Right renal pelvis (tissue), 4 donors: Measurements from ENCODE around the gene DNAH3. TPM values are rescaled to one million over a fixed set of nuclear protein-coding genes. Genes with fewer than 3 reads are reported as not detected.

Source experiments
- DNase-seq, 4 donors: peaks; one replicate each; pipeline ENCODE4 v3.0.0-alpha.2; 2013; ENCODE audit warnings: low read depth in 4 of 4, low spot score in 3 of 4, missing footprints in 1 of 4
- polyA plus RNA-seq, 4 donors: library from polyadenylated mRNA; unstranded; fragments of 120-200 nt; gene quantifications; one replicate each; pipeline ENCODE4 v1.2.1, GENCODE V29; 2013; ENCODE audit not compliant: insufficient read length in 4 of 4

The DNAH3 gene
- polyA plus RNA-seq, 4 donors, result 0.25 to 0.67 (median 0.39) TPM

DNA sequence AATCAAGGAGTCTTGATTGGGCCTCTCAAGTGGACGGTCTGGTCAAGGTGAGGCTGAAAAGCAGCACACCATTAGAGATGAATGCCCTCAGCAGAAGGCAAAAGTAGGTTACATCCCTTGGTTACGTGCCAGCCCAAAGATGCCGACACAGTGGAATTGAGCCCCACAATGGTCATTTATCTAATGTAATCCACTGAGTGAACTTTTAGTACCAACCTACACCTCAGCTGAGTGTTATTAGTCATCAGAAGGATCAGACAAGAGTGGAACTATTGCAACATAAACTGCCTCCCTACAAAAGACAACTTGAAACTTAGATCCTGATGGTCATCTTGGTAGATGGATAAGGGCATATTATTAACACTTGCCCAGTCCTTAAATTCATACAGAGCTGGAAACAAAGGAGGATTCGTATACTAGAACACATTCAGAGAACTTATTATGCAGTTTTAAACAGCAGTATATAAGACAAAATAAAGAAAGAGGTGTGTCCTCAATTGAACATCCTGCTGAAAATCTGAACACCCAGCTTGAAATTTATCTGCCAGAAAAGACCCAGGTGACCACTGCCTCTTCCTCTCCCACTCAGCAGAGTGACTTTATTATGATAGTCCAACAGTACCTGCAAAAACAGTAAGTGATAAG lies 253.3 kb downstream of the DNAH3 start:
- DNase-seq, result no peak

DNA sequence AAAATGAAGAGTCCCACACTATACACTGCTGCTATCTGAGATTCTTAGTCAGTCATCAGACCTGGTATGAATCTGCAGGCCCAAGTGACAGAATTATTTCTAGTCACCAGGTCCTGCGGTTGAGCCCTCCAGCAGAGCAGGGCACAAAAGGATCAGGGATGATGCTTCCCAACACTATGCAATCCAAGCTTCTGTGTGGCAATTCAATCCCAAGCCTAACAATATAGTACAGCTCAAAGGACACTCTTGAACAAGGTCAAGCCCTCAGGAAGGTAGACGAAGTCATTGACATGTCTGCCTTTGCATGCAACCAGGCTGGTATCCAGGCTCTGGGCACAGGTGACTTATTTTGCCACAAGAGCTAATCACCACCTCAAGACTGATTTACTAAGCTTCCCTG lies 256.3 kb downstream of the DNAH3 start:
- no peak for DNase-seq

GRCh38 chr16:20889625-20890275 lies 260.9 kb downstream of the DNAH3 start:
- DNase-seq, result no peak

DNA sequence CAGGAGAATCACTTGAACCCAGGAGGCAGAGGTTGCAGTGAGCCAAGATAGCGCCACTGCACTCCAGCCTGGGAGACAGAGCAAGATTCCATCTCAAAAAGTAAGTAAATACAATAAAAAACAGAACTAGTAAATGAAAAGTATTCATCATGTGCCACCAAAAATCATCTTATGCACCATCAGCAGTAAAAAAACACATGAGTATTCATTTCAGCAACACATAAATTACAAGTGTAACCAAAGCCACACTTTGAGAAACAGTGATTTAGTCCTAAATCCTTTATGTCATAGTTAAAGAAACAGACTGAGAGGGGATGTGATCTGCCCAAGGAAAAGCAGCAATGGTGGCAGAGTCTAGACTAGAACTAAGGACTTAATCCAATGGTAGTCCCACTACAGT lies 263.4 kb downstream of the DNAH3 start:
- DNase-seq, result no peak

- DNase-seq, result no peak
Observed at GRCh38 chr16:20886320-20886719, 264.3 kb downstream of the DNAH3 start.

DNA sequence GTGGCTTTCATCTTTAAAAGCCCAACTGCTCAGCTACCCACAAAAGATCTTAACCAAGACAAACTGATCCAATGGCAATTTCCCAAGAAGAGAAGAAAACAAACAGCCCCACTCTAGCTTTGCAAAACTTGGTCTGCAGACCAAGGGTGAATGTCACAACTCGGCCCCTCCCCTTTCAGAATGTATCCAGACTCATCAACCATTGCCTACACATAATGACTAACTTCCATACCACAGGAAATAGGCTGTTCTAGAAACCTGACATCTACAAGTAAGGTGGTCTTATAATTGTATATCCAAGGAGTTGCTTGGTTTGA lies 266.4 kb downstream of the DNAH3 start:
- DNase-seq, result no peak

DNA sequence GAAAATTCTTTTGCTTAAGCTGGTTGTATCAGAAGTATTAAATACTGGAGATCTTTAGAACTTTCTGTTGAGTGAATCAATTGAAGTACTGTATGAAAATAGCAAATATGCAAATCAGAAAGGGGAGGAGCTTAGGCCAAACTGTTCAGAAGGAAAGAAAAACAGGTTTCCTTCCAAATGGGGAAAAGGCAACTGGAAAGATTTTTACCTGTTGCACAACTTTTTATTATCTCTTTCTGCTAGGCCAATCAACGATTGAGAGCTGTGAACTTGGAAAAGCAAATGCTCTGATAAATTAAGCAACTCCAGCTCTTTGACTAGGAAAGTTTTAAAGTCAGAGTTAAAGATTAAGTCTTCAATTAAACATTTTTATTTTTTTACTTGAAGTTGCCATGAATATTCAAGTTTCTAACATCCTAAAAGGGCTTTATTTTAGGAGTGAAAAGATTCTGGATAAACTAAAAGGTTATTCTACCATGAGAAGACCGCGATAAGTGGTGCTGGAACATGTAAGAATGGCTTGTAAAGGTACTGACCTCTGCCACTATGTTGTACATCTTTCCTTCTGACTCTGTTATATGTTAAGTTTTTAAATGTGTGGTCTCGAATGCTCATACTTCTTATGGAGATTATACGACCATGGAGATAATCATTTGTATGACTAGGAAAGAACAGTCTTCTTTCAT lies 266.9 kb downstream of the DNAH3 start:
- DNase-seq, result no peak

Other genes starting within 250 kb of the DNAH3 start
- 10 to 100 TPM; 22.8 to 28.6 (median 26.2) TPM for gene LDAF1, start 7.8 kb upstream of the DNAH3 start, polyA plus RNA-seq
- gene ZP2, start 60.7 kb upstream of the DNAH3 start, polyA plus RNA-seq, result under 1 TPM in 3 of 4 donors, not detected in 1; 0.13 to 0.53 (median 0.16) TPM
- 1 to 10 TPM; 4.2 to 5.8 (median 4.8) TPM for gene ANKS4B, start 82.9 kb upstream of the DNAH3 start, polyA plus RNA-seq
- gene CRYM, start 127.4 kb upstream of the DNAH3 start, polyA plus RNA-seq, result 10 to 100 TPM in 1 of 4 donors, 1 to 10 TPM in 3; 8.0 to 11.0 (median 8.9) TPM